T-helper 1 cell (primary cell): ENCODE measurements around the gene DLX4.

ENCODE experiments used
- DNase-seq, 5 donors: peaks; one replicate each; pipeline ENCODE4 v3.0.0-alpha.2; 2012 to 2020

Gene DLX4

GRCh38 chr17:49987681-49988441, 18.9 kb downstream of the DLX4 start:
- DNase-seq, result no peak

- DNase-seq, result no peak
These were observed 20.5 kb downstream of the DLX4 start for GRCh38 chr17:49989518-49989880.

GRCh38 chr17:49990331-49990730, 21.3 kb downstream of the DLX4 start:
- DNase-seq, result no peak

GRCh38 chr17:49990921-49991320, 21.9 kb downstream of the DLX4 start:
- no peak for DNase-seq

GRCh38 chr17:49991409-49991808, 22.4 kb downstream of the DLX4 start:
- no peak for DNase-seq

- no peak for DNase-seq
These were observed 23.4 kb downstream of the DLX4 start for GRCh38 chr17:49992191-49992932.

GRCh38 chr17:49992933-49993422, 24.0 kb downstream of the DLX4 start:
- no peak for DNase-seq

- DNase-seq, result no peak
These were observed 24.6 kb downstream of the DLX4 start for GRCh38 chr17:49993423-49994060.

GRCh38 chr17:49994085-49995054, 25.4 kb downstream of the DLX4 start:
- no peak for DNase-seq

GRCh38 chr17:49995055-49995738, 26.2 kb downstream of the DLX4 start, which contains the start of gene DLX3:
Gene DLX3 (minus strand): TSS chr17:49995224. CDS start chr17:49994998, 226 bp downstream.
- DNase-seq, result no peak

- no peak for DNase-seq
These were observed 27.1 kb downstream of the DLX4 start for GRCh38 chr17:49996121-49996494.

- peak; percentile 38 to 63 (median 47) for DNase-seq
These were observed 27.7 kb downstream of the DLX4 start for GRCh38 chr17:49996495-49997300.

GRCh38 chr17:49997301-49997650, 28.3 kb downstream of the DLX4 start:
- no peak for DNase-seq

GRCh38 chr17:49997773-49998703, 29.0 kb downstream of the DLX4 start:
- DNase-seq, result peak; percentile 57 to 82 (median 79)

GRCh38 chr17:49998836-49999511, 30.0 kb downstream of the DLX4 start:
- no peak for DNase-seq

- no peak for DNase-seq
These were observed 34.9 kb downstream of the DLX4 start for GRCh38 chr17:50003911-50004310.

GRCh38 chr17:50009282-50009681, 40.3 kb downstream of the DLX4 start:
- no peak for DNase-seq

- no peak for DNase-seq
These were observed 44.1 kb downstream of the DLX4 start for GRCh38 chr17:50013079-50013478.

GRCh38 chr17:50014471-50015088, 45.6 kb downstream of the DLX4 start:
- DNase-seq, result no peak
